Measurements from ENCODE around the gene CARD9.

- TF ChIP-seq CTCF (IDR thresholded peaks at IDR 0.05), result no peak
- TF ChIP-seq POLR2A (IDR thresholded peaks at IDR 0.05), result no peak
Observed at GRCh38 chr9:136380381-136380780, 6.9 kb upstream of the CARD9 start.

Data from Peyer's patch (tissue), 4 donors.